Fibroblast of villous mesenchyme (primary cell): Measurements from ENCODE around the gene TWF2. TPM values are rescaled to one million over a fixed set of nuclear protein-coding genes. Genes with fewer than 3 reads are reported as not detected.
A peak's percentile ranks its signal among the peaks of the same experiment; 100 is the strongest.

Experiments used
- DNase-seq: peaks from one replicate; pipeline ENCODE4 v3.0.0-alpha.2; 2010; ENCODE audit warnings: low read depth
- H3K4me3 ChIP-seq: 2 replicates; pipeline ENCODE4 v1.5.1; 2011; ENCODE audit warnings: low read depth, mild to moderate bottlenecking, low read length
- total RNA-seq: library from RNA; depleted of rRNA; stranded (reverse); fragments of >200 nt; gene quantifications from 2 replicates; pipeline ENCODE4 v1.2.3, GENCODE V29; 2012
- TF ChIP-seq, protein P1 (sequence below): IDR thresholded peaks from 2 replicates; pipeline ENCODE4 v1.5.1; 2012; ENCODE audit warnings: low read depth, mild to moderate bottlenecking, low read length; ENCODE audit not compliant: insufficient read depth

Gene TWF2
- total RNA-seq, 1 donor: 75.6 TPM

DNA sequence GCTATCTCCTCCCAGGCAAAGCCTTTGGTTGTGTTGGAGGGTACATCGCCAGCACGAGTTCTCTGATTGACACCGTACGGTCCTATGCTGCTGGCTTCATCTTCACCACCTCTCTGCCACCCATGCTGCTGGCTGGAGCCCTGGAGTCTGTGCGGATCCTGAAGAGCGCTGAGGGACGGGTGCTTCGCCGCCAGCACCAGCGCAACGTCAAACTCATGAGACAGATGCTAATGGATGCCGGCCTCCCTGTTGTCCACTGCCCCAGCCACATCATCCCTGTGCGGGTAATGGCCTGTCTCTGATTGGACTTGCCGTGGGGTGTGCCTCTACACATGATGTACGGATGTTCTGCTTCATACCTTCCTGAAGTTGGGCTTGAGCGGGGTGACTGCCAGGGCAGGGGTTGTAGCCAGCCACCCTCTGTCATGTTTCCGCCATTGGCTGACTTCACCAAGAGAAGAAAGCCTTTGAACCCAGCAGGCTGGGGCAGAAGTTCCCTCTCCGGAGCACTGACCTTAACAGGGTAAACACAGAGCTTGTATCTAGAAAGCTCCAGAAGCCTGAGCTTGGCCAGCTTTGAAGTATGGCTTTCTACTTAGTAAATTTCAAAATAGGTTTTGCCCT is 27.6 kb downstream of the TWF2 start:
- TF ChIP-seq, protein P1, sequence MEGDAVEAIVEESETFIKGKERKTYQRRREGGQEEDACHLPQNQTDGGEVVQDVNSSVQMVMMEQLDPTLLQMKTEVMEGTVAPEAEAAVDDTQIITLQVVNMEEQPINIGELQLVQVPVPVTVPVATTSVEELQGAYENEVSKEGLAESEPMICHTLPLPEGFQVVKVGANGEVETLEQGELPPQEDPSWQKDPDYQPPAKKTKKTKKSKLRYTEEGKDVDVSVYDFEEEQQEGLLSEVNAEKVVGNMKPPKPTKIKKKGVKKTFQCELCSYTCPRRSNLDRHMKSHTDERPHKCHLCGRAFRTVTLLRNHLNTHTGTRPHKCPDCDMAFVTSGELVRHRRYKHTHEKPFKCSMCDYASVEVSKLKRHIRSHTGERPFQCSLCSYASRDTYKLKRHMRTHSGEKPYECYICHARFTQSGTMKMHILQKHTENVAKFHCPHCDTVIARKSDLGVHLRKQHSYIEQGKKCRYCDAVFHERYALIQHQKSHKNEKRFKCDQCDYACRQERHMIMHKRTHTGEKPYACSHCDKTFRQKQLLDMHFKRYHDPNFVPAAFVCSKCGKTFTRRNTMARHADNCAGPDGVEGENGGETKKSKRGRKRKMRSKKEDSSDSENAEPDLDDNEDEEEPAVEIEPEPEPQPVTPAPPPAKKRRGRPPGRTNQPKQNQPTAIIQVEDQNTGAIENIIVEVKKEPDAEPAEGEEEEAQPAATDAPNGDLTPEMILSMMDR: no peak
- DNase-seq: no peak
- no peak overlapping the region for H3K4me3 ChIP-seq

DNA sequence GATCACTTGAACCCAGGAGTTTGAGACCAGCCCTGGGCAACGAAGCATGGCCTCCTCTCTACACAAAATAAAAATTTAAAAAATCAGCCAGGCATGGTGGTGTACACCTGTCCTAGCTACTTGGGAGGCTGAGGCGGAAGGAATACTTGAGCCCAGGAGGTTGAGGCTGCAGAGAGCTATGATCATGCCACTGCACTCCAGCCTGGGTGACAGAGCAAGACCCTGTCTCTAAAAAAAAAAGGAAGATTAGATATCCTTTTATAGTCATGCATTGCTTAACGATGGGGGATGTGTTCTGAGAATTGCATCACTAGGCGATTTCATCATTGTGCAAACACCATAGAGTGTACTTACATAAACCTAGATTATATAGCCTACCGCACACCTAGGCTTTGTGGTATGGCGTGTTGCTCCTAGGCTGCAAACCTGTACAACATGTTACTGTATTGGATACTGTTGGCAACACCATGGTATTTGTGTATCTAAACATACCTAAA is 28.4 kb downstream of the TWF2 start:
- H3K4me3 ChIP-seq: no peak overlapping the region
- peak; percentile 91 for DNase-seq
- TF ChIP-seq, protein P1: no peak

DNA sequence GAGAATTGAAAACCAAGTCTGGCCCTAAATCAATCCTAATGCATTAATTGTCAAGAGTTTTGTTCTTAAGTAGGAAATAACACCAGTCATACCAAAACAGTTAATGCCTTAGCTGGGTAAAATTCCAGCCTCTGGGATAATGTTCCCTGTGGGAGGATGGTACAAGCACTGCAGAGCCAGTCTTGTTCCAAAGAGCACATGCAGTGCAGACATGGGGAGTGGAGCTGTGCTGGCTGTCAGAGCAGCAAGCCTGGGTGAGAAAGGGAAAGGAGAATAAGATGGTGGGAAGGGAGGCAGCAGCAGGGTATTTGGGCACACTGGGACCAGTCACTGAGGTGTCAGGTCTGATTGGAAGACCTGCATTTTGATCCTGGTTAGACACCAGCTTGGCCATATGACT is 28.9 kb downstream of the TWF2 start:
- no peak overlapping the region for H3K4me3 ChIP-seq
- no peak for DNase-seq
- TF ChIP-seq, protein P1: no peak

DNA sequence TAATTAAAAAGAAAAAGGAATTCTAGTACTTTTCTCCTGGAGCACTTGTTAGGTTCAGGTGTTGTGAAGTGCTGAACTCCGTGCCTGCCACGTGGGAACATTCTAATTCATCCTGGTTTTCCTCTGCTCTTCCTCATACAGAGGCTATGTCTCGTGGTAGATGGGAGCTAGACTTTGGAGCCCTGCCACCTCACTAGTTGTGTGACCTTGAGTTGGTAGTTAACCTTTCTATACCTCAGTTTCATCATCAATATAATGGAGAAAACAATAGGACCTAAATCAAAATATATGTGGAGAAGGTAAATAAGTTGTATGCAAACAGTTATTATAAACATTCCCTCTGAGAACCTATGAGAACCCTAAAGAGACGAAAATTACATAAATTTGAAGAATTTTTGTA is 30.4 kb downstream of the TWF2 start:
- H3K4me3 ChIP-seq: no peak overlapping the region
- TF ChIP-seq, protein P1: no peak
- no peak for DNase-seq

DNA sequence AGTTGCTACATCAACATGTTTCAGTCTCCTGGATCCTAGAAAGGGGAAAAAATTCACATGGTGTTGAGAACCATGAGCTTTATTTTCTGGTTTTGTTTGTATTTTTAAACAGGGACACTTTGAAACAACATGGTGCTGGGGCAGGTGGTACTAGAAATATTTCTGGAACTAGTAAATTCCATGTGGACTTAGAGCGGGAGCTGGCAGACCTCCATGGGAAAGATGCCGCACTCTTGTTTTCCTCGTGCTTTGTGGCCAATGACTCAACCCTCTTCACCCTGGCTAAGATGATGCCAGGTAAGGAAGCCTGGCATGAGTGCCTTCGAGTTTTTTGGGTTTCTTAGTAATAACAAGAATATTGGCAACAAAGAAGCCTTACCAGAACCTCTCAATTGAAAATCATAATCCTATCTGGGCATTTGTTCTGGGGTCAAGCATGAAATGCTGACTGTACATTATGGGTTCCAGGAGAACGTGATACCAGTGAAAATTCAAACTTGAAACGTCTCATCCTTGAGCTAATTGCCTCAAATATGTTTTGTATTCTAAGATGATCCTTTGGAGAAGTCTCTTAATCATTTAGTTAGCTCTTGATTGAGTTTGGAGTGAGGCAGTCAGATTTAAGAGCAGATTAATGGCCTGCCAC is 33.1 kb downstream of the TWF2 start:
- no peak overlapping the region for H3K4me3 ChIP-seq
- DNase-seq: no peak
- TF ChIP-seq, protein P1: no peak

DNA sequence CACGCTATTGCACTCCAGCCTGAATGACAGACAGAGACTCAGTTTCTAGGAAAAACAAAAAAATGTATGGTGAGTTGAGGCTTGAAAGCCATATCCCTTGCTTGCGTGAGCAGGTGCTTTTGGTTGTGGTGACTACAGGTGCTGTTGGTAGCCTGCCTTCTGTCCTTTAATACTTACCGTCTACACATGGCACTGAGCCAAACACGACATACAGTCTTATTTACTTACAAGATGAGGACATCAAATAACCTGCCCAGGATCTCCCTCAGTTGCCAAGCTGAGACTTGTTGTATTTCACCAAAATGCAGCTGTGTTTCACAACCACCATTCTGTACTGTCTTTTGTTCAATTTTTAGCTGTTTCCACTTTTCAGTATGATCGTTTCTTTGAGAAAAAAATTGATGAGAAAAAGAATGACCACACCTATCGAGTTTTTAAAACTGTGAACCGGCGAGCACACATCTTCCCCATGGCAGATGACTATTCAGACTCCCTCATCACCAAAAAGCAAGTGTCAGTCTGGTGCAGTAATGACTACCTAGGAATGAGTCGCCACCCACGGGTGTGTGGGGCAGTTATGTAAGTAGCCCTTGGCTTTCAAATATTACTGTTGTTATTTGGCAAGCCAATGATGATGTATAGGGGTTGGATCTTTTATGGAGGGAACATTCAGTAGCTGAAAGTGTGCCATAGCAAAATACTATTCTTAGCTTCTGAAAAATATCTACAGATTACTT is 34.5 kb downstream of the TWF2 start:
- no peak overlapping the region for H3K4me3 ChIP-seq
- no peak for DNase-seq
- TF ChIP-seq, protein P1: no peak
